MM.1S (cell line): Measurements from ENCODE around the gene TUBB2A.

ENCODE experiments used
- DNase-seq: peaks from one replicate; pipeline ENCODE4 v3.0.0-alpha.2; 2015
- H2AFZ ChIP-seq: fragments of 300-600 bp; sonication (generic); 2 replicates; pipeline ENCODE4 v1.6.0; 2016; ENCODE audit warnings: antibody characterized with exemption, low read length
- H3F3A ChIP-seq: fragments of 300-600 bp; sonication (generic); 2 replicates; pipeline ENCODE4 v1.6.1; 2016; ENCODE audit warnings: mild to moderate bottlenecking, antibody characterized with exemption, low read length, moderate library complexity, mixed read lengths; ENCODE audit not compliant: insufficient read depth
- H3K27ac ChIP-seq: fragments of 300-600 bp; sonication (generic); 2 replicates; pipeline ENCODE4 v1.5.1; 2016; ENCODE audit warnings: mild to moderate bottlenecking, low read length
- H3K27me3 ChIP-seq: fragments of 300-600 bp; sonication (generic); replicated peaks from 2 replicates; pipeline ENCODE4 v1.6.0; 2016; ENCODE audit warnings: low read length; ENCODE audit not compliant: insufficient read depth
- H3K36me3 ChIP-seq: fragments of 300-600 bp; sonication (generic); replicated peaks from 2 replicates; pipeline ENCODE4 v1.6.1; 2016; ENCODE audit warnings: mild to moderate bottlenecking, low read length, mixed read lengths; ENCODE audit not compliant: insufficient read depth
- H3K4me1 ChIP-seq: fragments of 300-600 bp; sonication (generic); 2 replicates; pipeline ENCODE4 v1.6.1; 2016; ENCODE audit warnings: low read length, mixed read lengths
- H3K4me2 ChIP-seq: fragments of 300-600 bp; sonication (generic); 2 replicates; pipeline ENCODE4 v1.6.0; 2016; ENCODE audit warnings: low read depth, low read length
- H3K4me3 ChIP-seq: fragments of 300-600 bp; sonication (generic); 2 replicates; pipeline ENCODE4 v1.5.1; 2016; ENCODE audit warnings: low read length, mixed read lengths
- H3K79me2 ChIP-seq: fragments of 300-600 bp; sonication (generic); 2 replicates; pipeline ENCODE4 v1.6.1; 2016; ENCODE audit warnings: mixed run types, low read length, mixed read lengths
- H3K9ac ChIP-seq: fragments of 300-600 bp; sonication (generic); 2 replicates; pipeline ENCODE4 v1.6.1; 2016; ENCODE audit warnings: low read length, mixed read lengths
- H3K9me2 ChIP-seq: fragments of 300-600 bp; sonication (generic); replicated peaks from 2 replicates; pipeline ENCODE4 v1.6.1; 2016; ENCODE audit warnings: mild to moderate bottlenecking, low read length, mixed read lengths; ENCODE audit not compliant: insufficient read depth
- H3K9me3 ChIP-seq: fragments of 300-600 bp; sonication (generic); replicated peaks from 2 replicates; pipeline ENCODE4 v1.6.1; 2016; ENCODE audit warnings: mild to moderate bottlenecking, low read length, mixed read lengths; ENCODE audit not compliant: insufficient read depth
- H4K20me1 ChIP-seq: fragments of 300-600 bp; sonication (generic); 2 replicates; pipeline ENCODE4 v1.6.1; 2016; ENCODE audit warnings: mild to moderate bottlenecking, low read length, moderate library complexity, mixed read lengths; ENCODE audit not compliant: insufficient read depth
- CTCF ChIP-seq: fragments of 300-600 bp; sonication (generic); IDR thresholded peaks from 2 replicates; pipeline ENCODE4 v1.5.1; 2016; ENCODE audit warnings: antibody characterized with exemption, low read length, mixed read lengths
- EZH2 ChIP-seq: fragments of 300-600 bp; sonication (generic); optimal IDR thresholded peaks from 2 replicates; pipeline ENCODE3; 2017; ENCODE audit warnings: low read depth, mild to moderate bottlenecking, antibody characterized with exemption, low read length, mixed read lengths
- EZH2phosphoT487 ChIP-seq: fragments of 300-600 bp; sonication (generic); IDR thresholded peaks from 2 replicates; pipeline ENCODE4 v1.6.1; 2018; ENCODE audit warnings: antibody characterized with exemption, low read length

TUBB2A gene

GRCh38 chr6:3109761-3110160 lies 47.6 kb downstream of the TUBB2A start:
- Histone ChIP-seq H3K9me2 (no peaks in the 10 kb centered on the region), H3K4me2 (no peak overlapping the region), H3F3A (no peaks in the 10 kb centered on the region), H3K9ac (no peak overlapping the region), H3K9me3 (no peaks in the 10 kb centered on the region), H4K20me1 (no peaks in the 10 kb centered on the region), H3K27ac (no peak overlapping the region), H3K36me3 (0 out of 2 replicates have a peak, but pooled peaks cover 2% of the 10 kb centered on the region), H3K4me3 (no peak overlapping the region), H3K79me2 (no peaks in the 10 kb centered on the region), H2AFZ (no peak overlapping the region), H3K27me3 (no peaks in the 10 kb centered on the region), H3K4me1 (no peaks in the 10 kb centered on the region)
- no peak for TF ChIP-seq CTCF
- no peak for TF ChIP-seq EZH2phosphoT487
- TF ChIP-seq EZH2 = no peak
- DNase-seq = no peak

GRCh38 chr6:3108746-3109414 lies 48.5 kb downstream of the TUBB2A start:
- Histone ChIP-seq H3K36me3 (0 out of 2 replicates have a peak, but pooled peaks cover 2% of the 10 kb centered on the region), H3K4me1 (no peaks in the 10 kb centered on the region), H3K4me2 (no peak overlapping the region), H3K4me3 (no peak overlapping the region), H3F3A (no peaks in the 10 kb centered on the region), H3K9me3 (no peaks in the 10 kb centered on the region), H4K20me1 (no peaks in the 10 kb centered on the region), H3K27ac (no peak overlapping the region), H2AFZ (no peak overlapping the region), H3K9me2 (no peaks in the 10 kb centered on the region), H3K79me2 (no peaks in the 10 kb centered on the region), H3K9ac (no peak overlapping the region), H3K27me3 (no peaks in the 10 kb centered on the region)
- no peak for DNase-seq
- TF ChIP-seq CTCF (no peak), EZH2 (no peak)
